Heart left ventricle (tissue), 16 donors: ENCODE data around the gene PDIK1L. TPM values are rescaled to one million over a fixed set of nuclear protein-coding genes. Genes with fewer than 3 reads are reported as not detected.

Source experiments
- ATAC-seq, 4 donors: fragments of 200-7000 bp; cut with Tn5 transposase; one replicate each; pipeline ENCODE4 v1.9.1; 2020 to 2022; ENCODE audit warnings: moderate library complexity in 4 of 4, mild to moderate bottlenecking in 3 of 4, moderate number of reproducible peaks in 1 of 4
- DNase-seq, 5 donors: peaks; one replicate each; pipeline ENCODE4 v3.0.0-alpha.2; 2020
- H3K27ac ChIP-seq, 12 donors: fragments of 200-600 bp; sonication (generic) in 4 of 12; one replicate each; pipeline versions ENCODE4 v1.5.0 to v1.8.0; 2016 to 2022; ENCODE audit warnings: mild to moderate bottlenecking in 2 of 12
- H3K27me3 ChIP-seq, 9 donors: fragments of 200-600 bp; sonication (generic) in 2 of 9; one replicate each; pipeline versions ENCODE4 v1.5.1 to v1.8.0; 2016 to 2022; ENCODE audit warnings: mild to moderate bottlenecking in 3 of 9
- H3K36me3 ChIP-seq, 9 donors: fragments of 200-600 bp; sonication (generic) in 2 of 9; one replicate each; pipeline versions ENCODE4 v1.5.0 to v1.8.0; 2018 to 2022; ENCODE audit warnings: mild to moderate bottlenecking in 2 of 9
- H3K4me1 ChIP-seq, 12 donors: fragments of 200-600 bp; sonication (generic) in 4 of 12; one replicate each; pipeline versions ENCODE4 v1.5.0 to v1.8.0; 2016 to 2022; ENCODE audit warnings: mild to moderate bottlenecking in 3 of 12
- H3K4me3 ChIP-seq, 12 donors: fragments of 200-600 bp; sonication (generic) in 4 of 12; one replicate each; pipeline versions ENCODE4 v1.5.0 to v1.8.0; 2017 to 2022; ENCODE audit warnings: mild to moderate bottlenecking in 9 of 12, moderate library complexity in 4 of 12
- H3K9me3 ChIP-seq, 12 donors: fragments of 200-600 bp; sonication (generic) in 4 of 12; one replicate each; pipeline versions ENCODE4 v1.5.0 to v1.8.0; 2016 to 2022; ENCODE audit warnings: mild to moderate bottlenecking in 1 of 12
- CTCF ChIP-seq, 12 donors: fragments of 200-600 bp; sonication (generic) in 4 of 12; IDR thresholded peaks; one replicate each; pipeline versions ENCODE4 v1.5.0 to v1.8.0; 2018 to 2022; ENCODE audit warnings: antibody characterized with exemption in 12 of 12, mild to moderate bottlenecking in 5 of 12
- POLR2A ChIP-seq, 2 donors: fragments of 450-650 bp; IDR thresholded peaks; one replicate each; pipeline ENCODE4 v1.6.1; 2017; ENCODE audit warnings: antibody characterized with exemption in 2 of 2, mild to moderate bottlenecking in 2 of 2, moderate library complexity in 2 of 2
- WGBS, 4 donors: extraction: QIAGEN DNeasy Blood & Tissue Kit in 2 of 4; methylation state at CpG; one replicate each; pipeline versions ENCODE4 v1.1.5 to v1.1.7; 2013 to 2018; 5-methylcytosine and 5-hydroxymethylcytosine counted together
- intact Hi-C, 10 donors: fragments of 100-400 bp; cut with DNase I; formaldehyde crosslinking; loops; one replicate each; pipeline versions ENCODE4 v1.11.1 to v1.14.2; 2022
- polyA plus RNA-seq, 2 donors: library from polyadenylated mRNA; stranded (reverse); fragments of 200-250 nt; gene quantifications; one replicate each; pipeline ENCODE4 v1.2.3, GENCODE V29; 2013
- total RNA-seq, 9 donors: library from RNA; depleted of rRNA in 2 of 9; stranded (reverse); fragments of >200 nt in 2 of 9; fragmentation: NEBNext Ultra II Directional in 3 of 9; extraction: Animal tissue kit (Norgen Biotek cat#: 25700) in 3 of 9; gene quantifications; one replicate each; pipeline versions ENCODE4 v1.1.0 to v1.2.4, GENCODE V29; 2016 to 2023
- donor health status: ischemic (EF 13 %, LVEDD 7.1; RV severe dilation, severe dysfunction).
- donor health status: healthy with polysubstance abuse.
- donor health status: DM: no; HTN: yes; CAD: no.
- donor health status: DM: no; HTN: no; CAD: no.
- donor health status: ischemic (EF 25% LVEDD 6.9; RV normal size, moderate dysfunction).
- donor health status: ischemic (EF 25% LVEDD 5.7; RV mildly dilated, moderate dysfunction).
- donor health status: healthy.
- donor health status: DM: yes; HTN: yes; CAD: no.
- donor health status: ischemic (EF 35%, LVEDD 5.7; RV mildly dilated, moderate dysfunction).
- donor health status: nonischemic (EF 11% LVEDD 7.7; RV severe dilation, severe dysfunction).
- donor health status: DM: yes; HTN: yes; CAD: no.
- donor health status: PGD.
- donor health status: ischemic (EF 29% LVEDD 5.4; RV normal size, mild dysfunction).
- donor health status: nonischemic (EF 23%, LVEDD 6.1; RV moderate dilation, normal function).

Gene PDIK1L
- total and polyA plus RNA-seq, 11 donors, result 2.1 to 9.3 (median 5.7) TPM

DNA sequence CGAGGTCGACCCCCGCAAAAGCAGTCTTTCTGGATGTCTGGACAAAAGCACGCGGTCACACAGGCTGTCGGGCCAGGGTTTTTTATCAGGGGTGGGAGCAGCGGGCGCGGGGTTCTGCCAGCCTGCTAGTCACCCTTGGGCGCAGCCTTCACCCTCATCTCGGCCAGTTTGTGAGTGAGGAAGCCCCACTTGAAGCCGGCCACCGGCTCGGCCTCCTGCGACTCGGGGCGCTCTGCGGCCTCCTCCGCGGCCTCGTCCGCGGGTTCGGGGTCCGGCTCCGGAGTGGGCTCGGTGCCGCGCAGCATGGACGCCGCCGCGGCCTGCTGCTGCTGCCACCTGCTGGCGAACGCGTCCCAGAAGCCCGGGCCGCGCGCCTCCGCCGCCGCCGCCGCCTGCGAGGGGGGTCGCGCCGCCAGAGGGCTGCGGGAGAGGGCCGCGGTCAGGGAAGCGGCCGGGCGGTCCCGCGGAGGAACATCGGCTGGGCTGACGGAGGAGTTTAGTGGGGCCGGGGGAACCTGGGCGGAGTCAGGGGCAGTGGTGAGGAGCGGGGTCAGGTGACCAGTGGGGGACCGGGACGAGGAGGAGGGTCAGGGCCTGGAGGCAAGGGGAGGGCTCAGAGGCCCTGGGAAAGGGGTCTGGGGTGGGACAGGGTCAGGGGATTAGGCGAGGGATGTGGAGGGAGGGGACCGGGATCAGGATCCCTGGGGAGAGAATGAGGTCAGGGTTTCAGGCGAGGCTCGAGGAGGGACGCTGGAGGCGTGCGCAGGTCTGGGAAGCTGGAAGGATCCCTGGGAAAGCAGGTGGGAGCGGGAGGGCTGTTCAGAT lies 52.6 kb downstream of the PDIK1L start:
- peak overlapping the region in 10 of 12 donors; percentile 42 to 76 (median 57) for H3K27ac ChIP-seq
- intact Hi-C loops, result loop anchor here in 9 of 10 donors (1.0 to 10.0 kb wide), 9 partner anchors 52 to 259 kb away; partner anchors contain the start of genes CEP85 (in 2 of the 9), PDIK1L (in 2 of the 9) and STMN1 (in 1 of the 9)
- peaks cover 0 to 30% (median 0%) of the 10 kb centered on the region in 9 donors for H3K27me3 ChIP-seq
- no peaks in the 10 kb centered on the region for H3K36me3 ChIP-seq
- DNase-seq, result peak; percentile 42 to 83 (median 64)
- H3K4me3 ChIP-seq, result peak overlapping the region in 11 of 12 donors; percentile 27 to 61 (median 49)
- H3K4me1 ChIP-seq, result peaks cover 0 to 54% (median 28%) of the 10 kb centered on the region in 12 donors
- H3K9me3 ChIP-seq, result no peaks in the 10 kb centered on the region
- 10 to 25% (median 17%) methylated on average over 25 to 72 of the region's 72 CpGs for WGBS, 4 donors
- peak in 3 of 4 donors; percentile 18 to 33 (median 29) for ATAC-seq
- TF ChIP-seq CTCF (IDR thresholded peaks at IDR 0.05) (peak; percentile 19 to 91 (median 70)), POLR2A (IDR thresholded peaks at IDR 0.05) (no peak)

DNA sequence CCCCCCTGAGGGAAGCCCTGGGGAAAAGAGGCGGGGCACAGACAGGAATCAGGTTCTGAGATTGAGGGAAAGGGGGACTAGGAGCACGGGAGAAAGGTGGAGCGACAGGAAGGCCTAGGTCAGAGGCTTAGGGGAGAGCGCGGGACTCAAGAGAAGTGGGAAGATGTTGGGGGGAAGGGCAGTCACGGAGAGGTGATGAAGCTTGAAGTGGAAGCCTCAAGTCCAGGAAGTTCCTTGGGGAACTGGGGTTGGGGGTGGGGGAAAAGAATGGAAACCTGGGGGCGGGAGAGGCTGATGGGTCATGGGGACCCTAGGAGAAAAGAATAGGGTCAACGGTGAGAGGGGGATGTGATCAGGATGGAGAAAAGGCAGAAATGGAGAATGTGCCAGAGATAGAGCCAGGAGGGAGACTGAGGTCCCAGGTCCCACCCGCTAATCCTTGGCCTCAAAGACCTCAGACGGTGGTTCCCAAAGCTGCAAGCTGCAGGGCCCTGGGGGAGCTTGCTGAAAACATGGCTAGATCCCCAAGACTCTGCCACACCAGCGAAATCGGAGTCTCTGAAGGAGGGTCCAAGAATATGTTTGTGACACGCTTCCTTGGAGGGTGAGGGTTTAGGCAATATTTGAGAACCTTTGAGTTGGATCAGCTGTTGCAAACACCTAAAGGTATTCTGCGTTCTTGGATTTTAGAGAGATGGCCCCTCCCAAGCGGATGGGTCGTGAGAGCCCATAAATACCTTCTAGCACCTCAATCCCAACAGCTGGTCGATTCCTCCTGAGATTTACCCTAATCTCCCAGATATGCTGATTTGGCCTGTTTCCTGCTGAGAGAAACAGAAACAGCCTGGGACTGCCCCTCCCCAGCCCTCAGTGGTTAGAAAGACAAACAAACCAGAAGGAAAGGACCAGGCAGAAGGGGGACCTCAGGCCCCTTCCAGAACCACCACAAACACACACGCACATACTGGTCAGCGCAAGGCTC lies 53.5 kb downstream of the PDIK1L start:
- H3K9me3 ChIP-seq, result no peaks in the 10 kb centered on the region
- peaks cover under 1 to 53% (median 30%) of the 10 kb centered on the region in 12 donors for H3K4me1 ChIP-seq
- H3K27ac ChIP-seq, result peak overlapping the region in 10 of 12 donors; percentile 42 to 76 (median 57)
- 69 to 77% (median 73%) methylated on average over 19 of the region's 19 CpGs for WGBS, 4 donors
- H3K27me3 ChIP-seq, result peaks cover 0 to 30% (median 0%) of the 10 kb centered on the region in 9 donors
- DNase-seq (no peak), ATAC-seq (no peak)
- peak overlapping the region in 5 of 12 donors; percentile 42 to 59 (median 49) for H3K4me3 ChIP-seq
- TF ChIP-seq CTCF (IDR thresholded peaks at IDR 0.05), result no peak
- TF ChIP-seq POLR2A (IDR thresholded peaks at IDR 0.05), result no peak
- no peaks in the 10 kb centered on the region for H3K36me3 ChIP-seq
- intact Hi-C loops, result loop anchor here (1.0 to 10.0 kb wide), 12 partner anchors 53 to 268 kb away; partner anchors contain the start of genes CEP85 (in 3 of the 10), PDIK1L (in 2 of the 10) and STMN1 (in 1 of the 10)

DNA sequence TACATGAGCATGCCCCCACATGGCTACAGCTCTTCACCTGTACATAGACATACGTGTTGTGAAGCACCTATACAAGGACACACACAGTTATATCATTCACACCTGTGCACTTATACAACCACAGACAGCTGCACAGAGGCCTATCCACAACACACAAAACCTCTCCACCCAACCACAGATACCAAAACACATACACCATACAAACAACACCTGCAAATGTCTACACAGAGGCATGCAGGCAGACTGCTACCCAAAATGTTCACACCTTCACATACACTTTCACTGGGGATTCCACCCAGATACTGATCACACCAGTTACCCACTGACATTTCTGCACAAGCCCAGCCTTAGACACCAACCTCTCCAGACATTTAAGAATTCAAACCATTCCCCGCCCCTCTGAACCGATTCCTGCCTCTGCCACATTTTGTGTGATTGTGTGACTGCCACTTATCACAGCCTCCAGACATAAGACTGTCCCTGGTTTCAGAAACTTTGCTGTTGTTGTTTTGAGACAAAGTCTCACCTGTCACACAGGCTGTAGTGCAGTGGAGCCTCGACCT lies 55.2 kb downstream of the PDIK1L start:
- no peak for DNase-seq
- TF ChIP-seq POLR2A (IDR thresholded peaks at IDR 0.05), result no peak
- TF ChIP-seq CTCF (IDR thresholded peaks at IDR 0.05), result no peak

More for the DNA sequence above, 55.2 kb downstream of the PDIK1L start:
- WGBS, 4 donors, result 85 to 91% (median 87%) methylated on average over 4 of the region's 4 CpGs
- no peak for ATAC-seq
- intact Hi-C loops, result loop anchor here in 5 of 10 donors (5.0 to 10.0 kb wide), 7 partner anchors 59 to 269 kb away; partner anchors contain the start of genes CEP85 (in 1 of the 5) and STMN1 (in 1 of the 5)
- H3K9me3 ChIP-seq, result no peaks in the 10 kb centered on the region
- no peak overlapping the region for H3K4me3 ChIP-seq
- H3K27ac ChIP-seq, result no peak overlapping the region
- peaks cover 0 to 19% (median 0%) of the 10 kb centered on the region in 9 donors for H3K27me3 ChIP-seq
- H3K36me3 ChIP-seq, result peaks cover 0 to 2% (median 0%) of the 10 kb centered on the region in 9 donors
- H3K4me1 ChIP-seq, result peaks cover 5 to 51% (median 28%) of the 10 kb centered on the region in 12 donors
